KBM-7 (cell line): ENCODE data around the gene SLU7.
"Not testable (repeated sequence)": the region's sequence is repeated elsewhere in the genome, so short reads cannot be mapped to it uniquely, and the experiment has no call there.

ENCODE experiments used
- DNase-seq: peaks from one replicate; pipeline ENCODE4 v3.0.0-alpha.2; 2015
- in situ Hi-C: fragments of 300-500 bp; cut with MboI; formaldehyde crosslinking; loops from 2 replicates; pipeline ENCODE4 v1.14.3; 2020; ENCODE audit warnings: low sequenced_read_pairs, low pct_unique_long_range_greater_than_20kb, mixed read lengths

The SLU7 gene

GRCh38 chr5:160452036-160452435 lies 33.2 kb upstream of the SLU7 start:
- DNase-seq: no peak
- in situ Hi-C loops: no loop called here

- in situ Hi-C loops: no loop called here
Measured at GRCh38 chr5:160451281-160451680, 32.4 kb upstream of the SLU7 start.

GRCh38 chr5:160450164-160450932 lies 31.5 kb upstream of the SLU7 start:
- in situ Hi-C loops: no loop called here
- DNase-seq: no peak

More at GRCh38 chr5:160451281-160451680, 32.4 kb upstream of the SLU7 start:
- no peak for DNase-seq

GRCh38 chr5:160449458-160449857 lies 30.6 kb upstream of the SLU7 start:
- no peak for DNase-seq
- in situ Hi-C loops: no loop called here

- no peak for DNase-seq
- in situ Hi-C loops: no loop called here
Measured at GRCh38 chr5:160448886-160449285, 30.0 kb upstream of the SLU7 start.

- no peak for DNase-seq
Measured at GRCh38 chr5:160445751-160446150, 26.9 kb upstream of the SLU7 start.

GRCh38 chr5:160445132-160445531 lies 26.3 kb upstream of the SLU7 start:
- DNase-seq: no peak
- in situ Hi-C loops: no loop called here

More at GRCh38 chr5:160445751-160446150, 26.9 kb upstream of the SLU7 start:
- in situ Hi-C loops: no loop called here

GRCh38 chr5:160444407-160444806 lies 25.5 kb upstream of the SLU7 start:
- in situ Hi-C loops: no loop called here

GRCh38 chr5:160442824-160443431 lies 24.0 kb upstream of the SLU7 start:
- DNase-seq: no peak
- in situ Hi-C loops: no loop called here

More at GRCh38 chr5:160444407-160444806, 25.5 kb upstream of the SLU7 start:
- DNase-seq: no peak

- in situ Hi-C loops: no loop called here
- DNase-seq: peak; percentile 40
Measured at GRCh38 chr5:160441311-160441781, 22.5 kb upstream of the SLU7 start.

- peak; percentile 94 for DNase-seq
- in situ Hi-C loops: no loop called here
Measured at GRCh38 chr5:160439205-160439600, 20.3 kb upstream of the SLU7 start.

GRCh38 chr5:160438316-160439204 lies 19.7 kb upstream of the SLU7 start:
- in situ Hi-C loops: no loop called here
- peak; percentile 86 for DNase-seq

- in situ Hi-C loops: no loop called here
- no peak for DNase-seq
Measured at GRCh38 chr5:160437271-160437670, 18.4 kb upstream of the SLU7 start.

- peak; percentile 32 for DNase-seq
- in situ Hi-C loops: not testable (repeated sequence)
Measured at GRCh38 chr5:160436661-160437060, 17.8 kb upstream of the SLU7 start.

- DNase-seq: no peak
- in situ Hi-C loops: no loop called here
Measured at GRCh38 chr5:160436017-160436416, 17.1 kb upstream of the SLU7 start.

- in situ Hi-C loops: no loop called here
- DNase-seq: no peak
Measured at GRCh38 chr5:160435532-160435931, 16.7 kb upstream of the SLU7 start.

GRCh38 chr5:160434022-160434531 lies 15.2 kb upstream of the SLU7 start:
- DNase-seq: peak; percentile 78
- in situ Hi-C loops: no loop called here

- DNase-seq: no peak
- in situ Hi-C loops: no loop called here
Measured at GRCh38 chr5:160432787-160433186, 13.9 kb upstream of the SLU7 start.

GRCh38 chr5:160432196-160432595 lies 13.3 kb upstream of the SLU7 start:
- in situ Hi-C loops: no loop called here
- no peak for DNase-seq
